H1 (cell line): ENCODE measurements around the gene MAN1C1. TPM values are rescaled to one million over a fixed set of nuclear protein-coding genes. Genes with fewer than 3 reads are reported as not detected.

Experiments used
- CTCF ChIA-PET: fragments of 300-600 bp; sonication (Branson Sonifier 250); formaldehyde crosslinking; loops from one replicate; lab custom pipeline; 2021; ENCODE audit not compliant: partially characterized antibody; lab: Charles Lee
- POLR2A ChIA-PET: fragments of 300-600 bp; sonication (Branson Sonifier 250); formaldehyde crosslinking; loops from one replicate; lab custom pipeline; 2021; ENCODE audit warnings: inconsistent platforms; ENCODE audit not compliant: partially characterized antibody; lab: Charles Lee
- DNase-seq, 2 experiments: peaks; one replicate each; pipeline versions ENCODE4 v3.0.0 to v3.0.0-alpha.2; 2010 to 2022; ENCODE audit warnings: low spot score in 2 of 2, low read depth in 1 of 2, mixed read lengths in 1 of 2
- FAIRE-seq: peaks from 2 replicates; lab custom pipeline; 2011; peaks lifted over from hg19 to GRCh38; lab: Jason Lieb, UNC
- H2AFZ ChIP-seq: 2 replicates; pipeline ENCODE4 v1.8.1; 2012; ENCODE audit warnings: low read length, inconsistent platforms
- H2AK5ac ChIP-seq: 2 replicates; pipeline ENCODE4 v1.6.1; 2013; ENCODE audit warnings: low read depth, low read length
- H2BK120ac ChIP-seq: replicated peaks from 2 replicates; pipeline ENCODE3; 2013; ENCODE audit warnings: low read depth, low read length, inconsistent platforms
- H2BK12ac ChIP-seq: 2 replicates; pipeline ENCODE4 v1.6.1; 2013; ENCODE audit warnings: low read depth, low read length
- H2BK15ac ChIP-seq: 2 replicates; pipeline ENCODE4 v1.6.1; 2013; ENCODE audit warnings: low read length
- H2BK20ac ChIP-seq: 2 replicates; pipeline ENCODE4 v1.6.1; 2013; ENCODE audit warnings: low read length
- H2BK5ac ChIP-seq: 2 replicates; pipeline ENCODE4 v1.6.1; 2013; ENCODE audit warnings: low read depth, low read length
- H3K14ac ChIP-seq: 2 replicates; pipeline ENCODE4 v1.6.1; 2013; ENCODE audit warnings: inconsistent platforms; ENCODE audit not compliant: insufficient read length
- H3K18ac ChIP-seq: 2 replicates; pipeline ENCODE4 v1.6.1; 2013; ENCODE audit warnings: low read length; ENCODE audit errors: extremely low read depth
- H3K23ac ChIP-seq: 2 replicates; pipeline ENCODE4 v1.6.1; 2013; ENCODE audit warnings: inconsistent platforms; ENCODE audit not compliant: insufficient read length
- H3K23me2 ChIP-seq: 2 replicates; pipeline ENCODE4 v1.6.1; 2013; ENCODE audit warnings: low read depth, low read length
- H3K27ac ChIP-seq: 2 replicates; pipeline ENCODE4 v1.6.1; 2011; ENCODE audit warnings: low read depth, low read length, inconsistent platforms
- H3K27me3 ChIP-seq, 4 experiments: replicated peaks in 1 of 4; 1 replicate in 1 of 4; 2 replicates in 3 of 4; pipeline versions ENCODE4 v1.6.1 to v1.8.1; 2011 to 2013; ENCODE audit warnings: low read length in 3 of 4, mild to moderate bottlenecking in 3 of 4, inconsistent platforms in 2 of 4, mixed read lengths in 2 of 4, moderate library complexity in 1 of 4; ENCODE audit not compliant: control insufficient read depth in 3 of 4, insufficient read depth in 3 of 4; ENCODE audit errors: extremely low read depth in 1 of 4
- H3K36me3 ChIP-seq, 4 experiments: 2 replicates each; pipeline versions ENCODE4 v1.6.1 to v1.8.1; 2011 to 2013; ENCODE audit warnings: mild to moderate bottlenecking in 4 of 4, low read length in 3 of 4, moderate library complexity in 2 of 4, control low read depth in 1 of 4, inconsistent platforms in 1 of 4; ENCODE audit not compliant: insufficient read depth in 4 of 4, control insufficient read depth in 2 of 4
- H3K4ac ChIP-seq: replicated peaks from 2 replicates; pipeline ENCODE3; 2013; ENCODE audit warnings: low read length, low read depth, mixed read lengths, inconsistent platforms; ENCODE audit not compliant: insufficient read length
- H3K4me1 ChIP-seq, 4 experiments: replicated peaks in 1 of 4; 1 replicate in 1 of 4; 2 replicates in 3 of 4; pipeline versions ENCODE4 v1.6.1 to v1.8.1; 2011 to 2013; ENCODE audit warnings: low read length in 3 of 4, inconsistent platforms in 2 of 4, mixed read lengths in 1 of 4; ENCODE audit not compliant: insufficient read depth in 4 of 4, control insufficient read depth in 3 of 4
- H3K4me2 ChIP-seq, 2 experiments: 2 replicates each; pipeline versions ENCODE4 v1.6.1 to v1.8.1; 2011 to 2013; ENCODE audit warnings: low read depth in 2 of 2, low read length in 2 of 2, control low read depth in 1 of 2, inconsistent platforms in 1 of 2, mild to moderate bottlenecking in 1 of 2; ENCODE audit not compliant: insufficient read depth in 1 of 2
- H3K4me3 ChIP-seq, 4 experiments: fragments of 200-600, 300-600 bp in 1 of 4; sonication (generic), shearing (Covaris generic), sonication (Bioruptor Twin) in 1 of 4; 2 replicates each; pipeline versions ENCODE4 v1.5.1 to v1.8.1; 2011 to 2016; ENCODE audit warnings: low read length in 4 of 4, low read depth in 3 of 4, control low read depth in 2 of 4, inconsistent platforms in 2 of 4, mild to moderate bottlenecking in 2 of 4, mixed read lengths in 1 of 4, moderate library complexity in 1 of 4; ENCODE audit not compliant: insufficient read depth in 2 of 4; ENCODE audit errors: extremely low read depth in 1 of 4
- H3K56ac ChIP-seq: replicated peaks from 2 replicates; pipeline ENCODE3; 2013; ENCODE audit warnings: low read depth, mild to moderate bottlenecking, mixed read lengths, low read length, inconsistent platforms; ENCODE audit not compliant: insufficient read length
- H3K79me1 ChIP-seq: 2 replicates; pipeline ENCODE4 v1.6.1; 2013; ENCODE audit warnings: low read depth, low read length, control low read depth
- H3K79me2 ChIP-seq, 2 experiments: 2 replicates each; pipeline versions ENCODE4 v1.6.1 to v1.8.1; 2012 to 2013; ENCODE audit warnings: low read length in 2 of 2, mild to moderate bottlenecking in 2 of 2, inconsistent platforms in 1 of 2; ENCODE audit not compliant: insufficient read depth in 2 of 2, control insufficient read depth in 1 of 2
- H3K9ac ChIP-seq, 4 experiments: replicated peaks in 1 of 4; 1 replicate in 1 of 4; 2 replicates in 3 of 4; pipeline versions ENCODE4 v1.6.1 to v1.8.1; 2011 to 2013; ENCODE audit warnings: low read depth in 3 of 4, low read length in 3 of 4, control low read depth in 2 of 4, mild to moderate bottlenecking in 2 of 4, moderate library complexity in 2 of 4, inconsistent platforms in 1 of 4; ENCODE audit errors: extremely low read depth in 1 of 4
- H3K9me3 ChIP-seq, 2 experiments: 2 replicates each; pipeline versions ENCODE4 v1.6.1 to v1.8.1; 2012 to 2013; ENCODE audit warnings: mild to moderate bottlenecking in 2 of 2, moderate library complexity in 2 of 2, control low read depth in 1 of 2, inconsistent platforms in 1 of 2, low read depth in 1 of 2, low read length in 1 of 2, mixed read lengths in 1 of 2; ENCODE audit not compliant: insufficient read depth in 2 of 2
- H4K20me1 ChIP-seq, 2 experiments: replicated peaks in 1 of 2; 2 replicates each; pipeline versions ENCODE3 to v1.8.1; 2011 to 2013; ENCODE audit warnings: inconsistent platforms in 2 of 2, low read length in 2 of 2, mild to moderate bottlenecking in 1 of 2; ENCODE audit not compliant: insufficient read depth in 2 of 2, control insufficient read depth in 1 of 2
- H4K5ac ChIP-seq: 2 replicates; pipeline ENCODE4 v1.6.1; 2013; ENCODE audit warnings: low read length, low read depth, mixed read lengths, inconsistent platforms; ENCODE audit not compliant: insufficient read length
- H4K8ac ChIP-seq: 2 replicates; pipeline ENCODE4 v1.8.0; 2013; ENCODE audit warnings: mild to moderate bottlenecking, moderate library complexity, low read length, inconsistent platforms; ENCODE audit not compliant: insufficient read depth; ENCODE audit errors: extremely low read depth
- H4K91ac ChIP-seq: replicated peaks from 2 replicates; pipeline ENCODE3; 2013; ENCODE audit warnings: low read length, mixed read lengths, inconsistent platforms; ENCODE audit not compliant: insufficient read length
- ATF2 ChIP-seq: IDR thresholded peaks from 2 replicates; pipeline ENCODE4 v1.6.1; 2012; ENCODE audit warnings: low read length, inconsistent platforms
- BCL11A ChIP-seq, 2 experiments: IDR thresholded peaks; one replicate each; pipeline ENCODE4 v1.6.1; 2011; ENCODE audit warnings: low read depth in 2 of 2, low read length in 2 of 2, mild to moderate bottlenecking in 2 of 2
- EGR1 ChIP-seq: IDR thresholded peaks from 2 replicates; pipeline ENCODE4 v1.6.1; 2011; ENCODE audit warnings: low read depth, low read length, borderline replicate concordance
- MAX ChIP-seq: IDR thresholded peaks from 2 replicates; pipeline ENCODE4 v1.6.1; 2012; ENCODE audit warnings: inconsistent platforms
- PHF8 ChIP-seq: fragments of 200-600 bp; sonication (generic); conservative IDR thresholded peaks from 2 replicates; pipeline ENCODE4 v1.7.1; 2012; ENCODE audit warnings: low read depth, mild to moderate bottlenecking, inconsistent platforms, low read length, moderate library complexity
- RXRA ChIP-seq: IDR thresholded peaks from 2 replicates; pipeline ENCODE4 v1.6.1; 2011; ENCODE audit warnings: low read depth, mild to moderate bottlenecking, low read length, moderate library complexity; ENCODE audit not compliant: insufficient read depth
- SAP30 ChIP-seq: fragments of 300-600 bp; sonication (generic); IDR thresholded peaks from 2 replicates; pipeline ENCODE4 v1.7.1; 2012; ENCODE audit warnings: low read length, moderate library complexity, mild to moderate bottlenecking, inconsistent platforms; ENCODE audit not compliant: insufficient read depth, insufficient replicate concordance
- SP4 ChIP-seq: IDR thresholded peaks from 2 replicates; pipeline ENCODE4 v1.6.1; 2012; ENCODE audit warnings: low read length, inconsistent platforms
- WGBS, 2 experiments: shearing (Covaris generic) in 1 of 2; methylation state at CpG; one replicate each; pipeline versions ENCODE4 v1.1.6 to v1.1.7; 2013 to 2015; ENCODE audit warnings: low lambda C conversion rate in 2 of 2, mixed read lengths in 2 of 2, inconsistent platforms in 1 of 2, low coverage in 1 of 2, missing lambda C conversion rate in 1 of 2; ENCODE audit not compliant: insufficient replicate concordance in 2 of 2, insufficient coverage in 1 of 2, insufficient read length in 1 of 2; ENCODE audit errors: extremely low coverage in 1 of 2, missing lambda C conversion rate in 1 of 2; 5-methylcytosine and 5-hydroxymethylcytosine counted together
- polyA plus RNA-seq, 7 experiments: library from polyadenylated mRNA; depleted of rRNA in 3 of 7; stranded (reverse) in 5 of 7; unstranded in 2 of 7; fragments of >200 nt in 5 of 7; fragments of 200-250 nt in 2 of 7; gene quantifications; 1 replicate in 5 of 7; 2 replicates in 1 of 7; 4 replicates in 1 of 7; pipeline versions ENCODE4 v1.2.1 to v1.2.3, GENCODE V29; 2011 to 2013; ENCODE audit warnings: missing spikeins in 2 of 7, mixed read lengths in 2 of 7
- total RNA-seq: library from RNA; stranded (reverse); fragmentation: NEBNext Ultra II Directional; extraction: Animal tissue kit (Norgen Biotek cat#: 25700); gene quantifications from 2 replicates; pipeline ENCODE4 v1.2.1, GENCODE V29; 2021

MAN1C1 gene
- total and polyA plus RNA-seq, 2 of the 8 experiments (the other 6 are each of a cell fraction or from before 2014, with no cell fraction given) = 7.8 to 15.2 TPM

DNA sequence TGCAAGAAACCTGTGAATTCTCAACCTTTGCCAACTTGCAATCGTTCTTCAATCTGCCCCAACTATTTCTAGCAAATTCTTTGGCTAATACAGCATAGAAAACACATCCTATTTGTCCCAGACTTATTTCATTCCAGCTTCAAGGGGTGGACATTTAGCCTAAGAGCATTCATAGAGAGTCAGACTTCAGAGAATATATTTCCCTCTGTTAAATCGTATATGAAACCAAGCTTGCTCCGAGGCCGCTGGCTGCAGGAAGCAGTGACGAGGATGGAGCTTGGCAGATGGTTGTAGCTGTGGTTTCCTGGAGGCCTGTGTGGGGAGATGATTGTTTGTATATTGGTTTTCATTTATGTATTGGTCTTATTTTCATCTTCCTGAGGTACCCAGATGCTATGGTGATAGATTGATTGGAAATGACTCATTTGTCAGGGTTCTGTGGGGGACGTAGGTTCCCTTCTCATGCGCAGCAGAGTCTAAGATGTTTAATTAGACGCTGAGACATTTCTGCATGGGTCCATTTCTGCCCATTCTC, 26.1 kb downstream of the MAN1C1 start:
- no peaks in the 10 kb centered on the region for H3K79me2 ChIP-seq
- CTCF ChIA-PET = interaction anchor here (0.5 to 2.7 kb wide), 5 partner anchors 14 to 111 kb away, joined by 3 to 11 read pairs (median 4); no protein-coding TSS in a partner anchor
- no peak overlapping the region for H4K8ac ChIP-seq
- no peaks in the 10 kb centered on the region for H3K9me3 ChIP-seq
- no peak overlapping the region for H3K4me2 ChIP-seq
- no peak overlapping the region for H2BK120ac ChIP-seq
- H2AK5ac ChIP-seq = no peak overlapping the region
- 0 out of 2 replicates have a peak, but pooled peaks cover 5% of the 10 kb centered on the region for H3K79me1 ChIP-seq
- H3K27ac ChIP-seq = no peak overlapping the region
- no peak overlapping the region for H2BK12ac ChIP-seq
- no peak overlapping the region for H2BK20ac ChIP-seq
- no peak overlapping the region for H4K91ac ChIP-seq
- no peak overlapping the region for H3K9ac ChIP-seq
- H3K18ac ChIP-seq = no peak overlapping the region
- peaks cover 0 to 2% of the 10 kb centered on the region in 2 experiments for H4K20me1 ChIP-seq
- no peak overlapping the region for H2BK5ac ChIP-seq
- H3K56ac ChIP-seq = no peak overlapping the region
- H2BK15ac ChIP-seq = no peak overlapping the region
- no peak overlapping the region for H4K5ac ChIP-seq
- no peak for FAIRE-seq
- POLR2A ChIA-PET = interaction anchor here (1.7 kb wide), 1 partner anchor 24 kb away, joined by 4 read pairs; no protein-coding TSS in a partner anchor
- H3K23me2 ChIP-seq = no peaks in the 10 kb centered on the region
- no peaks in the 10 kb centered on the region; a peak in 2 of 7 replicates for H3K27me3 ChIP-seq
- H3K4me3 ChIP-seq = no peak overlapping the region
- no peak overlapping the region for H2AFZ ChIP-seq
- no peak overlapping the region for H3K14ac ChIP-seq
- peaks cover 0 to 4% (median under 1%) of the 10 kb centered on the region in 4 experiments; a peak in 2 of 7 replicates for H3K4me1 ChIP-seq
- no peaks in the 10 kb centered on the region for H3K36me3 ChIP-seq
- WGBS, 2 experiments = 91% methylated on average over 8 of the region's 8 CpGs; no CpG with 5 or more reads in 1 of the 2 experiments
- no peak overlapping the region for H3K23ac ChIP-seq
- peak in 1 of 2 experiments; percentile 10 for DNase-seq
- H3K4ac ChIP-seq = no peak overlapping the region
- TF ChIP-seq PHF8 (no peak), RXRA (no peak), ATF2 (no peak), EGR1 (no peak), MAX (no peak), SAP30 (no peak), SP4 (no peak), BCL11A (IDR thresholded peaks at IDR 0.05; ENCODE audit: low read depth in 2 of 2, low read length in 2 of 2) (no peak)
